NCI-H460 (cell line): ENCODE measurements around the gene GRK5. TPM values are rescaled to one million over a fixed set of nuclear protein-coding genes. Genes with fewer than 3 reads are reported as not detected.

Experiments
- DNase-seq: peaks from one replicate; pipeline ENCODE4 v3.0.0-alpha.2; 2016; ENCODE audit warnings: low read depth; ENCODE audit errors: extremely low read depth
- total RNA-seq: library from RNA; depleted of rRNA; stranded (reverse); fragments of >200 nt; shearing (Covaris generic); gene quantifications from 2 replicates; pipeline ENCODE4 v1.2.3, GENCODE V29; 2014

GRK5 gene
- total RNA-seq, 1 experiment from 2014 or later, result 0.79 TPM

DNA sequence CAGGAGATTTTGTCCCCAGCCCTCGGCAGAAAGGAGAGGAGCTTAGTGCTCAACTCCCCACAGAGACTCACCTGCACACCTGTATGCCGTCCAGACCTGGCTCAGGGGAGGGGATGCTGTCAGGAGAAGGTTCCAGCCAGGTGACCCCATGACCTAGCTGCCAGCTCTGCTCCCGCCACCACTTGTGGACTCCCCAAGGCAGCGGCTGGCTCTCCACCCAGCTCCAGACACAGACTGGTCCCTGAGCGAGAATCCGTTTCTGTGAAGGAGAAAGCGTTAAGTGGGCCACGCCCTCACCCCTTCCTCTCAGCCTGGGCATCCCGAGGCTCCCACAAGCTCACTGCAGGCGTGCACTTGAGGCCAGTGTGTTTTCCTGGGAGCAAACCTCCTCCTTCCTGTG, 258.7 kb downstream of the GRK5 start:
- no peak for DNase-seq

DNA sequence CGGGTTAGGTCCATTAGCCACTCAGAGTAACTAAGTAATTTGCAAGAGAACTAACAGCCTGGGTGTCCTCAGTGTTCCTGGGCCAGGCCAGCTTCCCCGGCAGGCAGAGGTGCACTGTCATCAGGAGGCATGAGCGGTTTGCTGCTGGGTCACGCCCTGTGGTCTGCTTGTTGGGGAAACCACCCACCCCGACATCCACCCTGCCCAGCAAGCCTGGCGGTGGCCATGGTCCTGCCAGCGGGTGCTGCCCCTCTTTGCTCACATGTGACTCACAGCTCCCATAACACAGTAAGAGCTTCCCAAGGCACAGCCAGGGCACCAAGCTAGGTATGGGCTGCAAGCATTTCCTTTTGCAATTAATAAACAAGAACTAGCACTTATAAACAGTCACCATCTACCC, 259.3 kb downstream of the GRK5 start:
- DNase-seq, result no peak

DNA sequence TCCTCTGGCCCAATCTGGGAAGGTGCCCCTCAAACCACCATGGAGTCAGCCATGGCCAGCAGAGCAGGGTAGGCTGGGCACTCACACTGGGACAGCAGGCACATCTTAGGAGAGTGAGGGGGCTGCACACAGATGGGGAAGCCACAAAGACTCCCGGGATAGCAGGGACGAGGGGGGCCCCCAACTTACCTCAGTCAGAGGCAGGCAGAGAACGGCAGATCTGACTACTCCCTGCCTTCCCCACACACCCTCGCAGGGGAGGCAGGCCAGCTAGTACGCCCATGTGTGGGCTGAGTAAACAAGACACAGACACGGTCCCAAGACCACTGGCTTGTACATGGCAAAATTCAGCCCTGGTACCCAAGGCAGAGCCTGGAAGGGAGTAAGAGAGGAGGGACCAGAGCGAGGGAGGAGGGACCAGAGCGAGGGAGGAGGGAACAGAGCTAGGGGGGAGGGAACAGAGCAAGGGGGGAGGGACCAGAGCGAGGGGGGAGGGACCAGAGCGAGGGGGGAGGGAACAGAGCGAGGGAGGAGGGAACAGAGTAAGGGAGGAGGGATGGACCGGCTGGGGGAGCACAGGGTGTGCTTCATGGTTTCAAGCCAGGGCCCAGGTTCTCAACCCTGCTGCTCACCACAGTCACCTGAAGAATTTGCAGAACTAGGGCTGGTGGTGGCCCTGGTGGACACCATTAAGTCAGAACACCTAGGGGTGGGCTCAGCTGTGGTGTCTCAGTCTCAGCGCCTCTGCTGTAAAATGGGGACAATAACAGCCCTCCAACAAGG, 261.4 kb downstream of the GRK5 start:
- no peak for DNase-seq

DNA sequence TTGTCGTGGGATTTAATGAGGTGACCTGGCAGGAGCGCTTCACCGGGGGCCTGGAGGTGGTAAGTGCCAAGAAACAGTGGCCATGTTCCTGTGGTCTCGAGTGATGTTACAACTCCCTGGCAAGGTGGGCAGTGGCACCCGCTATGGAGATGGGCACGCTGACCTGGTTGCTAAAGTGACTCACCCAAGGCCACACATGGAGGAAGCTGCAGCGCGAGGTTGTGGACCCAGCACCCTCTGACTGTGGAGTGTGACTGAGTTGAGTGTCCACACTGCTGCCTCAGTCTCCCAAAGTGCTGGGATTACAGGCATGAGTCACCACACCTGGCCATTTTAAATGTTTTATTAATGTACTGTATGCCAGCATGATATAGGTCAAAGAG, 261.9 kb downstream of the GRK5 start:
- DNase-seq, result no peak

DNA sequence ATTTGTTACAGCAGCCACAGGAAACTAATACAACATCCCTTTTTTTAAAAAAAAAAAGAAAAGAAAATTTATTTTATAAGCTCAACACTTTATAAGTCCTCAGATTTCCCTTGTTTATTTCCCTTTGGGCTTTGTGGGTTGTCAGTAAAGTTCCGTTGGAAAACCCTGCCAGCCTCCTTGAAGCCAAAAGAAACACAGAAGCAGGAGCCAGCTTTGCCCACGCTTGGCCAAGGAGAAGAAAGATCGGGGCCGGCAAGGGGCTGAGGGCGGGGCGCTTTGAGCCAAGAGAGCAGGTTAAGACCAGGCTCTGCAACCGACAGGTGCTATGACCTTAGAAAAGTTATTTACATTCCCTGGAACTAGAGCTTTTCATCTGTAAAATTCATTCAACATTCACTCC, 262.5 kb downstream of the GRK5 start:
- DNase-seq, result no peak

DNA sequence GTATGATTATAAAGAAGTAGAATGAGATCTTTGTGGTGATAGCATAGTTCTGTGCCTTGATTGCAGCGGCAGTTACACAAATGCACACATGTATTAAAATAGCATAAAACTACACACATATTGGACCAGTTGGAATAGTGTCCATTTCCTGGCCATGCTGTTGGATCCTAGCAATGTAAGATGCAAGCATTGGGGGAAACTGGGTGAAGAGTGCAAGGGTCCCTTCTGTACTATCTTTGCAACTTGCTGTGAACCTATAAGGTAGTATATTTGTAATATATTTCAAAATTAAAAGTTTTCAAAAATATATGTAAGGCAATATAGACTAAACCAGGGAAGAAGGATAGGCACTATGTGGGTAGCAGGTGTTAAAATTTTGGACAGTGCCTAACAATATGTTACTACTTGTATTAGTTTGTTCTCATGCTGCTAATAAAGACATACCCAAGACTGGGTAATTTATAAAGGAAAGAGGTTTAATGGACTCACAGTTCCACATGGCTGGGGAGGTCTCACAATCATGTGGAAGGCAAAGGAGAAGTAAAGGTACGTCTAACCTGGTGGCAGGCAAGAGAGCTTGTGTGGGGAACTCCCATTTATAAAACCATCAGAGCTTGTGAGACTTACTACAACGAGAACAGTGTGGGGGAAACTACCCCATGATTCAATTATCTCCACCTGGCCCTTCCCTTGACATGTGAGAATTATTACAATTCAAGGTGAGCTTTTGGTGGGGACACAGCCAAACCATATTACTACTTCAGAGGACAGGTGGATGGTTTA, 263.7 kb downstream of the GRK5 start:
- DNase-seq, result no peak

DNA sequence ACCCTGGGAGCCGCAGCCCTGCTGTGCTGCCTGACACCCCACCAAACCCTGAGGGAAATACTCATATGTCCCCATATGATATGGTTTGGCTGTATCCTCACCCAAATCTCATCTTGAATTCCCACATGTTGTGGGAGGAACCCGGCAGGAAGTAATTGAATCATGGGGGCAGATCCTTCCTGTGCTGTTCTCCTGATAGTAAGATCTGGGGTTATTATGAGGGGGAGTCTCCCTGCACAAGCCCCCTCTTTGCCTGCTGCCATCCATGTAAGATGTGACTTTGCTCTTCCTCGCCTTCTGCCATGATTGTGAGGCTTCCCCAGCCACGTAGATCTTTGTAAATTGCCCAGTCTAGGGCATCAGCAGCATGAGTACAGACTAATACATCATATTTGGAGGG, 266.4 kb downstream of the GRK5 start:
- DNase-seq, result no peak

DNA sequence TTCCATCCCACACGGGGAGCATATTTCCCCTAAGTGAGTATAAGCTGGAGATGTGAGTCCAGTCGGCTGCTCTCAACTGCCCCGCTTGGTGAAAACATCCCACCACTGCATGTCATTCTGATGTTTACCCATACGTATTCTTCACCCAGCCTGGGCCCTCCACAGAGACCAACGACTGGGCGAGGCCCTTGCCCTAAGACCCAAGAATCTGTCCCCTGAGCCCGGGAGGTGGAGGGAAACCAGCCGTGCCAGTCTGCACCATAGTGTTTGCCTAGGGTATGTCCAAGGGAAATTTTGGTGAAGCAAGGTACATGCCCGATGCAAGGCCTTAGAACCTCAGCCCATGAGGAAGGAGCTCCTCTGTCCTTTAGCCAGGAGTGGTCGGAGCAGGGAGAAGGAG, 267.2 kb downstream of the GRK5 start:
- DNase-seq, result no peak

DNA sequence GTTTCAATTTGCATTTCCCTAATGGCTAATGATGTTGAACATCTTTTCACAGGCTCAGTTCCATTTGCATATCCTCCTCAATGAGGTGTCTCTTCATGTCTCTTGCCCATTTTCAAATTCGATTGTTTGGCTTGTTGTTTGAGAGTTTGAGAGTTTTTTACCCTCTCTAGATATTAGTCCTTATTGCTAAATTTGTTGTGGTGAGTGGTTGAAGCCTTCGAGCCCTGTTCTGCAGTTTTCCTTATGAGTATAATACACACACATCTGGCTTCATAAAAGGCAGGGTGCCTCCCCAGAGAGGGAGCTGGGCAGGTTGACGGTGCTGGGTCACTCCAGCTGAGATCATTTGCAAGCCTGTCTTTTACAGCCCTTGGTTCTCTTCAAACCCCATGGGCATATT, 270.1 kb downstream of the GRK5 start:
- no peak for DNase-seq

DNA sequence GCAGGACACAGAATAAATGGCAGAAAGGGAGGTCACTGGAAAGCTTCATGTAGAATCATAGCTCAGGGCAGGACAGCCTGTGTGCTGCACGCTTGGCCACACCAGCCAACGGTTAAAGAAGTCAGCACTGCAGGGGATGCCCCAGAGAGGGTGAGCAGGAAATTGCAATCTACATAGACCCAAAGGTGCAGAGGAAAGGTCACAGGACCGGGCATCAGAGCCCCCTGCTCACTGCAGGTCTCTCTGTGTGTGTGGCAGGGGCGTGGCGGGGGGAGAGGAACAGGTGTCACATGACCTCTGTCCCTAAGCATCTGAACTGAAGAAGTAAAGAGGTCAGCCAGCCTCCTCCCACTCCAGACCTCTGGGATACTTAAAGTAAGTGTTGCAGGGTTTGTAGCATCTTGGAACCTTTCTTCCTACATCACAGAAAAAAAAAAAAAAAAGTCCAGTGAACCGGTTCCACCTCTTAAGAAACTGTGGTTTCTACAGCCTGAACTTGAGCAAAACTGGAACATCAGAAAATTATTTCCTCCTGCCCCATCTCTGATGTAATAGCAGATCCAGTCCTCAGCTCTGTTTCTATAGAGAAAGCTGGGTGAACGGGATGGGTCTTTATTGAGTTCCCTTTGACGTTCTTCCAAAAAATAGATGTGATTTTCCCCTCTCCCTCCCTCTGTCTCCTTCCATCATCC, 270.9 kb downstream of the GRK5 start:
- no peak for DNase-seq

DNA sequence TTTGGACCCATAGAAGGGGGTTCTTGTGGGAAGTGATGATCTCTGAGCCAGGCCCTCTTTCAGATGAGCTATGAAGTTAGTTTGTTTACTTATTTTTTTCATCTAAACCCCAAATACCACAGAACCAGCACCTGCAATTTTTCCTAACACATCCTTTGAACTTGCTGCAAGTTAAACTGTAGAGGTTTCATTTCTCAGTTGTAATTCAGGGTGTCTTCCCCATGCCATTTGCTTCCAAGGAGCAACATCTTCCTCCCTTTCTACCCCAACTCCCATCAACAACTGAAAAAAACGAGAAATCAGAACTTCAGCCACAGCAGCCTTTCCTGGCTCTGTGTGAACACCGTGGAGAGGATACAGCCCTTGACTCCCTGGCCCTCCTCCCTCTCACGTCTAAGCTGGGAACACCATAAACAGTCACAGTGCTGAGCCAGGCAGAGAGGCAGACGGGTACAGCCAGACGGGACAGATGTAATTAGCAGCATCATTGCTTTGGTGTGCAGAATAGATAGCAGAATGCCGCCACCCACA, 271.5 kb downstream of the GRK5 start:
- DNase-seq, result no peak

DNA sequence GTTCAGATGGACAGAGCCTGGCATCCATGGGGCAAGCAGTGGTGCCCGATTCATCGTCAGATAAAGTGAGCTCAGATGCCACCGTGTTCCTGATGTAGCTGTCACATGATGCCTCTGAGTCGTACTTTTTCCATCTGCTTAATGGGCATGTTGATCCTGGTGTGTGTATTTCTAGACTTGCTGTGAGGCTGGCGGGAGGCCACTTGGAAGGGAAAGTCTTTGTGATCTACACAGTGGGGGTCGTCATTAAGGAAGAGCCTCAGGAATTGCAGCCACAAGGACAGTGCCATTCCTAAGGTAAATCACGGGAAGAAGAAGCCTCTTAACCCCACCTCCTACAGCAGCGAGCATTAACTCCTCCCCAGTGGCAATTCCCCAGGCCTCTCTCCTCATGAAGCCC, 272.2 kb downstream of the GRK5 start:
- DNase-seq, result no peak

DNA sequence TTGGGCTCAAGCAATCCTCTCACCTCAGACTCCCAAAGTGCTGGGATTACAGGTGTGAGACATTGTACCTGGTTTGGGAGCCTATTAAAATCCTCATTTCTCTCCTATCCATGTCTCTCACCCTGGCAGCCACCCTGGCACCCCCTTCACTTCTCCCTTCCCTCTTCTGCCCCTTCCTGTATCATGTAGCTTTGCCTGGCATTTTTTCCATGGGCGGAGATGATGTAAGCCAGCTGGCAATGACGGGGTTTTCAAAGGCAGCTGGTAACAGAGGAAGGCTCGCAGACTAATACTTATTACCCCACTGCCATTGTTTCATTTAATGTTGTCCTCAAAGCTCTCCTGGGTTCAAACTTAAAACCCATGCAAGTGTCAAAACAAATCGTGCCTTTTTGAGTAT, 273.3 kb downstream of the GRK5 start:
- DNase-seq, result no peak

DNA sequence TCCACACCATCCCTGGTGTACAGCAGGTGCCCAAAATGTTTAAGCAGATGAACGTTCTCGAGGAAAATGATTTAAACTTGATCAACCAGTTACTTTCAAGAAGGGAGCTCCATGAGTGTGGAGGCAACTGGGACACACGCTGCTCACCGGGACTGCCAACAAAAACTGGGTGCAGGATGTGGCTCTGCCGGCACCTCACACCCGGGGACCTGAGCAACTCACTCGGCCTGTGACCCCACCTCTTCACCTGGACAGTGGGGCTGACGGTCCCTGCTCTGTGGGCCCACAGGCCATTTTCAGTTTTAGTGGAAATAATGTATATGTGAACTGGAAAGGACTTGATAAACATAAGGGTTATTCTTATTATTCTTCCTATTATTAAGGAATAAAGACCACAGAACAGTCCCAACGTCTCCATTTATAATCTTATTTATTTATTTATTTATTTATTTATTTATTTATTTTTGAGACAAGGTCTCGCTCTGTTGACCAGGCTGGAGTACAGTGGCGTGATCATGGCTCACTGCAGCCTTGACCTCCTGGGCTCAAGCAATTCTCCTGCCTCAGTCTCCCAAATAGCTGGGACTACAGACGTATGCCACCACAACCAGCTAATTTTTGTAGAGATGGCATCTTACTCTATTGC, 274.5 kb downstream of the GRK5 start:
- no peak for DNase-seq

DNA sequence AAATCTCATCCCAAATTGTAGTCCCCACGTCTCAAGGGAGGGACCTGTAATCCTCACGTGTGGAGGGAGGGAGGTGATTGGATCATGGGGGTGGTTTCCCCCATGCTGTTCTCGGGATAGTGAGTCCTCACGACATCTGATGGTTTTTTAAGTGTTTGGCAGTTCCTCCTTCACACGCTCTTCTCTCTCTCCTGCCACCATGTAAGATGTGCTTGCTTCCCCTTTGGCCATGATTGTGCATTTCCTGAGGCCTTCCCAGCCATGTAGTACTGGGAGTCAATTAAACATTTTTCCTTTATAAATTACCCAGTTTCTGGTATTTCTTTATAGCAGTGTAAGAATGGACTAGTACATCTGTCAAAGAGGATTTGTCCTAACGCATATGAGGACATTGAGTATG, 275.6 kb downstream of the GRK5 start:
- DNase-seq, result no peak

DNA sequence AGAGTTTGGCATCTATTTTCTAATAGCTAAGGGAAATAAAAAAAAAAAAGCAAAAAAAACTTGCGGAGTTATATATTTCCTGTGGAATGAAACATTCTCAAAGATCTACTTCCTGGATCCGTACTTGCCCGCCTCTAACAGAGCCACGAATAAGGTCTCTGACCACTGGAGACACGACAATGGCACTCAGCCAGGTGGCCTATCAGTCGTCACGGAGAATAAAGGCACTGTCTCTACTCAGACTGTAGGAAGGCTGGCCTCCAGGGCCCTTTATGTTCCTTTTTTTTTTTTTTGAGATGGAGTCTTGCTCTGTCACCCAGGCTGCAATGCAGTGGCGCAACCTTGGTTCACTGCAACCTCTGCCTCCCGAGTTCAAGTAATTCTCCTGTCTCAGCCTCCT, 276.5 kb downstream of the GRK5 start:
- DNase-seq, result no peak

DNA sequence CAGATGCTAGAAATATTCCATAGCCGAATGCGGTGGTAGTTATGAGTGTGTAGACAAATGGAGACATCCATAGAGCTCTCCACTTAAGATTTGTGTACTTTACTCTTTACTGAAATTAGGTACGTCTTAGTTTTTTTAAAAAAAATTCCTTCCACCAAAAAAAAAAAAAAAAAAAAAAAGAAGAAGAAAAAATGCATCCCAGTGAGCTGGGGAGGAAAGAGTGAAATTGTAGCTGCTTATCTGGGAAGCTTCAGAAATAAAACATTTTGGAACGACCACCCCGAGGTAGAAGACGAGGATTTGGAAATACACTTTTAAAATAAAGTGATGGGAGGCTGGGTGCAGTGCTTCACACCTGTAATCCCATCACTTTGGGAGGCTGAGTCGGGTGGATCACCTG, 281.3 kb downstream of the GRK5 start:
- DNase-seq, result no peak

DNA sequence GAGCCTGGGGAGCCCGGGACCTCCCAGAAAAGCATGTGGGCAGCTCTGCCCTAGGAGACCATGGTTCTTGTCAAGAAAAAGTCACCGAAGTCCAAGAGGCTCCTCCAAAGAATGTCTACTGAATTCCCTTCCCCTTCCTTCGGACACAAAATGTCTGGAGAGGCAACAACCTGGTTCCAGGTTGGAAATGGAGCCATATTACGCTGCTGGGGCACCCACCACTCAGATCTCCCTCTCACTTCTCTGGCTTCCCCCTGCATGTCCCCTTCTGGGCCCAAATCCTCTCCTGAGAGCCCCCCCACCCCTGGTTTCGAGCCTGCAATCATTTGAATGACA, 282.6 kb downstream of the GRK5 start:
- no peak for DNase-seq

DNA sequence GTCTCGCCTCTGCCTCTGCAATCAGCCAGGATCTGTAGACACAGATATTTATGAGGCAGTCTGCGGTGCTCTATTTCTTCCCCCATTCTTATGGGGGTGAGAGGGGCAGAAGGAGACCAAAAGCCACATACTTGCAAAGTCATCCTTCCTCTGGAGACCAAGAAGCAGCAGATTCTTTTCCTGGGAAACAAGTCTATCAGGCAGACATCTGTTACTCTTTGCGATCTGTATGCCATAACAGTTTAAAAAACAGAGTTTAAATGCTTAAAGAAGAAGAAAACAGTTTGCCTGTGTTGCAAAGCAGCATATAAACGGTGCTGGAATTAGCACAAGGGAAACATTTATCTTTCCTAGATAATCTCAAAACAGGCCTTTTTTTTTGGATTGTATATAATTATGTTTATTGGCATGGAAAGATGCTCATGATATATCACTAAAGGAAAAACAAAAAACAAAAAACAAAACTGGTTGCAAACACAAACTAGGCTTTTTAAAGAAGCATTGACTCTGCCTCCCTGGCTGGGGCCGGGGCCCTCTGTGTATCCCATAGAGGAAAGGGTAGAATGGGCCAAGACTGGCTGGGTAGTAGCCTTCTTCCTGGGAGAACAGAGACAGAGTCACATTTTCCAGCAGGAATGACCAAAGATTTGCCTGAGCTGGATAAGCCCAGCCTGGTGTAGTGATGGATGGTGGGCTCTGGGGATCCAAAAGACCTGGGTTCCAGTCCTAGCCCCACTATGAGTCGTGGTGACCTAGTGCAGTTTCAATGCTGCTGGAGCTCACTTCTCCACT, 284.8 kb downstream of the GRK5 start:
- DNase-seq, result no peak

DNA sequence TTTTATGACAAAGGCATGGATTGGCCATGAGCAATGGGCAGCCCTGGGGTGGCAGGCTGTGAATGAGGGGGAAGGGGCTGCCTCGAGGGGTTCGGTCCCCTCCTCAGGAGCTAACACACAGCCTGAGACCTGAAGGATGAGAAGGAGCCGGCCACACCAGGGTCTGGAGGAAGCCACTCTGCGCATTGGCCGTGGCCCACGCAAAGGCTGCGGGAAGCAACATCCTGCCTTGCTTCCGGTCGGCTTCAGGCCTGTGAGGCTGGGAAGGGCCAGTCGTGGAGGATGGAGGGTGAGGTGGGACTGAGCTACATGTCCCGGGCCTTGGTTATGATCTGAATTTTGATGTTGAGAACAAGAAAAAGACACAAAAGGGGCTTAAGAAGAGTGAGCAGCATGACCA, 285.8 kb downstream of the GRK5 start:
- no peak for DNase-seq
